DMS153 (cell line): ENCODE data around the gene MAMLD1.

Source experiments
- DNase-seq: peaks from one replicate; lab custom pipeline; 2025; lab: John Stamatoyannopoulos, UW

MAMLD1 gene

DNA sequence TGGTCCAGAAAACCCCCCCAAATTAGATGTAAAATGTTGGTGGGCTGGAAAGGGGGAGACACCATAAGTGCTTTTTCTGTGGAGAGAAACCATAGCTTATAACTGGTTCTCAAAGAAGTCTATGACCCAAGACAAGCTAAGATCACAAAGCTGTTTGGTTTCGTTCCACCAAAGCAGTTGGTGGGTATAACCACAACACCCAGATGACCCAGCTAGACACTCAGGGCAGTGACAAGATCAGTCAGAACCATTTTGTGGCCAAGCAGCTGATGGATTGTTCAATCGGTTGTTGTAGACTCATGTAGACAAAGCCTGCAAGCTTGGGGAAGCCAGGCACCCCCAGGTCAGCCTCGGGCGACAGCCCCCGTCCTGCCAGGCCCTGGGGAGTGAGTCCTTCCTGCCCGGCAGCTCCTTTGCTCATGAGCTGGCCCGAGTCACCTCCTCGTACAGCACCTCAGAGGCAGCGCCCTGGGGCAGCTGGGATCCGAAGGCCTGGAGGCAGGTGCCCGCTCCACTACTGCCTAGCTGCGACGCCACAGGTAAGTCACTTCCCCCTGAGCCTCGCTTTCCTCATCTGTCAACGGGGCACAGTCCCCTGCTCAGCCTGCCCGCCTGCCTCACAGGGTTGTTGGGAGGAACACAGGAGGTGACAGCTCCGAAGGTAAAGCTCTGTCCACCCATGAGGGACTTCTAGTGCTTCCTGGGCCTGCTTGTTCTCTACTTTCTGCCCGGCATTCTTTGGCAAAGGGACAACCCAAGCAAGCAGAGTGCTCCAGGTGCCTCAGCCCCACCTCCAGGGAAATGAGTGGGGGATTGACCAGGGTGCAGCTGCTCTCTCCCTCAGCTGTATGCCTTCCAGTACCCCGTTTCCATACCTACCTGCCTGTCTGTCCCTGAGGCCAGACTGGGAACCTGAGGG lies 140.1 kb downstream of the MAMLD1 start:
- no peak for DNase-seq

DNA sequence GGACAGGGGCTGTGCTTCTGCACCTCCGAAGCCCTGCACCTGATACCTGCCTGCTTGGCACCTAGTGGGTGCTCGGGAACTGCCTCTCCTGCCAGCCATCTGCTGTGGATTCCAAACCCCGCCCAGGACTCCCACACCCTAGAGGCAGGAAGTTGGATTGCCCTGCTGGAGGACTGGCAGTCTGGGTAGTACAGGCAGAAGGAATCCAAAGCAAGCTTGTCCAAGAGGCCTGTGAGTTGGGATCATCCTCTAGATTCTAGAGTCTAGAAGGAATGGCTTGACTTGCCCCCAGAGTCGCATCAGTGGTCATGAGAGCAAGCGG lies 140.7 kb downstream of the MAMLD1 start:
- peak; percentile 18 for DNase-seq

GRCh38 chrX:150504397-150505182 lies 141.5 kb downstream of the MAMLD1 start:
- no peak for DNase-seq

DNA sequence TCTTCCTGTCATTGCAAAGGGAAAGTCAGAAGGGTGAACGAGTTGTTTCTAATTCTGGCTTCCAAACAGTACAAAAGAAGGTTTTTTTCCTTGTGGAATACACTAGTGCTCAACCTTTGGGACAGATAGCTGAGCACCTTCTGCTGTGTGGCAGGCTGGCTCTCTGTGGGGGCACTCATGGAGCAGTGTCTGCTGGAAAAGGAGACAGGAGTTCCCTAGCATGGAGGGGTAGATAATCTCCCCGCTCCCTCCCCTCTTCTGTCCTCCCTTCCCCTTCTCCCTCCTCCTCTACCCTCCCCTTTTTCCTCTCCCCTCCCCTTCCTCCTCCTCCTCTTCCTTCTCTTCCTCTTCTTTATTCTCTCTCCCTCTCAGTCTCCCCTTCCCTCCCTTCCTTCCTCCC lies 142.9 kb downstream of the MAMLD1 start:
- no peak for DNase-seq

DNA sequence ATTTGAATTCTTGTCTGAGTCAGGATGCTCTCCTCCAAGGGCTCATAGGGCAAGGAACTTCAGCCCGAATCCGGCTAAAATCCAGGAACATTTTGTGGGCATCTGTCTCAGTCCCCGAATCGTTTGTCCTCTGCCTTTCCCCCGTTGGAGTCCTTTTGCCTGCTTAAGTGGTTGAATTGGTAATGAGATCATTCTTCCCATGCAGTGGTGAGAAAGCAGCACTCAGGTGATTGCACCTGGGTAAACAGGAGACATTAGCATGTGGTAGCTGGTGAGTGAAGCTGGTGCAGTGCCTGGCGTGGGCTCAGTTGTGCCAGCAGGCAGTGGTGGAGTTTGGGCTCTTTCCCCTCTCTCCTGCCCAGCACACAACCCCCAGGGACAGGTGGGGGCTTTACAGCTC lies 143.4 kb downstream of the MAMLD1 start:
- no peak for DNase-seq

DNA sequence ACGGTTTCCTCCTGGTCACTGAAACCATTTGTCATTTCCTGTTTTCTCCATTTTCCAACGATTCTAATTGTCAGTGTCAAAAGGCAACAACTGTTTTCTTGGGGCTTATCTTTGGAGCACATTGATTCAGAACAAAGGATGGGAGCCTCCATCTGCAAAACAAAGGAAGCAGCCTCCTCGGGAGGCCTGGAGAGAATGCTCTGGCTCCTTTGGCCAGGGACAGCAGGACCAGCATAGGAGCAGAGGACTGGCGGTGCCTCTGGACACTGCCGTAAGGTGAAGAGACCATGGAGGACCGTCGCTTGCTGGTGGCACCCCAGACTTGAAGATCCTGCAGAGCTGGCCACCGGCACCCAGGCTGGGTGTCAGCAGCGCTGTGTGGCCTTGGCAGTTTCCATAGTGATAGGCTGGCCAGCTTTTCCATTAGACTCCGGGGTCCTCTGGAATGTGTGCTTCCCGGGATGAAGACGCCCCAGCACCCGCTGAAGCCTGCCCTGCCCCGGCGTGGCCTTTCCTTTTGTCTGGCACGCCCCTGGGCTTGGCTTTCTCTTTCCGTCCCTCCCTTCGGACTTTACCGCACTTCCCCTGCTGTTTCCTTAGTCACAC lies 144.2 kb downstream of the MAMLD1 start:
- DNase-seq, result no peak

DNA sequence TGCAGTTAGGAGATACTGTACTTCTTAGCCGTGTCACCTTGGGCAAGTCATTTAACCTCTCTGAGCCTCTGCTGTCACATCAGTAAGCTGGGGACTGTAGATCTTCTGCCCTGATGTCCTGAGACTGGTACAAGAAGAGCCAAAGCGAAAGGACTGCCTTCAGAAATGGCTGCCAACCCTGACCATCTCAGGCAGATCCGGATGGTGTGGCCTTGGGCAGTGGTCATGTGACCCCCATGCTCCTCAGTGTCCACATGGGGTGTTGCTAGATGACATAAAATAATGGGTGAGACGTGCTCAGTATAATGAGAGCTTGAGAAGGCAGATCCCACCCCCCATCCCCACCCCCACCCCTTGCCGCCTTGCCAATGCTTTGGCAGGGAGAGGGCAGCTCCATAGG lies 144.9 kb downstream of the MAMLD1 start:
- DNase-seq, result no peak

GRCh38 chrX:150508451-150509367 lies 145.6 kb downstream of the MAMLD1 start:
- no peak for DNase-seq

DNA sequence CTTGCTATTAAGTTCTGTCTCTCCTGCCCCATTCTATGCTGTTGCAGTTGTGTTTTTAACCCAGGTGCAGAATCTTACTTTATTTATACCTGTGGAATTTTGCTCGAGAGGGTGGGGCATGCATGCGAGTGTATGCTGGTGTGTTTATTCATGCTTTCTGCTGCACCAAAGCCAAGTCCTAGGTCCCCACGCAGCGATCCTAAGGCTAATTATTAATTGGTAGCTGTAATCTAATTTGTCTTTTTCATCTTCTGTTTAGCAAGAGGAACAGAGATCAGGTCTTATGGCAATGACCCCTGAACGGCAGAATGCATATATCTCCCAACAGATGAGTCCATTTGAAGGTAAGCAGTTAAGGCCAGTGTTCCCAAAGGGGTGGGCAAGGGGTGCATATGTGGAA lies 146.6 kb downstream of the MAMLD1 start:
- no peak for DNase-seq

DNA sequence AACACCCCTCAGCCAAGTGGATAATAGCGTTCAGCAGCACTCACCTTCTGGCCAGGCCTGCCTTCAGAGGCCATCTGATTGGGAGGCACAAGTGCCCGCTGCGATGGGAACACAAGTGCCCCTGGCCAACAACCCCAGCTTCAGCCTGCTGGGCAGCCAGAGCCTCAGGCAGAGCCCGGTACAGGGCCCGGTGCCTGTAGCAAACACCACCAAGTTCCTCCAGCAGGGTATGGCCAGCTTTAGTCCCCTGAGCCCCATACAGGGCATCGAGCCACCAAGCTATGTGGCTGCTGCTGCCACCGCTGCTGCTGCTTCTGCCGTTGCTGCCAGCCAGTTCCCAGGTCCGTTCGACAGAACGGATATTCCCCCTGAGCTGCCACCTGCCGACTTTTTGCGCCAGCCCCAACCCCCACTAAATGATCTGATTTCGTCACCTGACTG lies 149.4 kb downstream of the MAMLD1 start:
- DNase-seq, result peak; percentile 44

- no peak for DNase-seq
Observed at GRCh38 chrX:150513544-150513943, 150.4 kb downstream of the MAMLD1 start.

- no peak for DNase-seq
Observed at GRCh38 chrX:150514462-150514861, 151.3 kb downstream of the MAMLD1 start.

GRCh38 chrX:150515801-150516200 lies 152.7 kb downstream of the MAMLD1 start:
- DNase-seq, result no peak

- no peak for DNase-seq
Observed at GRCh38 chrX:150517303-150517910, 154.3 kb downstream of the MAMLD1 start.

GRCh38 chrX:150522494-150522893 lies 159.4 kb downstream of the MAMLD1 start:
- no peak for DNase-seq

DNA sequence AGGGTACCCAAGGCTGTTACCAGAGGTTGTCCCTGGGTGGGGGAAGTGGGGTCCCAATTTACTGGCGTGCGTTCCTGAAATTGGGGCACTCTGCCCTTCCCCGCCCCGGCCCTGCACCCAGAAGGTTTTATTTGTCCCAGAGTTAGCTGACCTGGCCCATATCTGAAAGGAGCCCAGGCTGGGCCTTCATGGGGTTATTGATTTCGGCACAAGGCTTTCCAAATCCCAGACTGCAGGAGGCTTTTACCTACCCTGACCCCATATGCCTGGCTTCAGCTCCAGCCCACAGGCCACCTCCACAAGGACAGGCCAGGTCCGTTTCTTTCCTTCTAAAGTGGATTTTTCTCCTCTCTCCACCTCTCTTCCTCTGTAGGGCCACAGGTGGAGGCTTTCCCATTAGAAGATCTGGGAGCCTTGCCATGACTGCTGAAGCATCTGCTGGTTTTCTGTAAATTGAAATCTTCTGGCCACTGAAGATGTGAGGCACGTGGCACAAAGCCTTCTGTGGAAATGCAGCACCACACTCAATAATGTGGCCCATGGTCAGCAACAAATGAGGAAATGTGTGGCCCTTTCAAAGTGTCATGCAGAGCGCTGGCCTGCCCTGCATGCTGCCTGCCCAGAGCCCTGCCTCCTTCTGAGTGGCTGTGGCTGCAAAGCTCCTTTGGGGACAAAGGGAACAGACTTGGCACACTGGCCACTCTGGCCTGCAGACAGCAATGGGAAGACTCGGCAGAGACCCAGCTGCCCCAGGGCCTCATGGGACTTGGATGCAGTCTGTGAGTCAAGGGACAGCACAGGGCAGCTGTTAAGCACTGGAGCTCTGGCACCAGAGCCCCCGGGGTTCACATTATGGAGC lies 162.2 kb downstream of the MAMLD1 start:
- DNase-seq, result no peak

DNA sequence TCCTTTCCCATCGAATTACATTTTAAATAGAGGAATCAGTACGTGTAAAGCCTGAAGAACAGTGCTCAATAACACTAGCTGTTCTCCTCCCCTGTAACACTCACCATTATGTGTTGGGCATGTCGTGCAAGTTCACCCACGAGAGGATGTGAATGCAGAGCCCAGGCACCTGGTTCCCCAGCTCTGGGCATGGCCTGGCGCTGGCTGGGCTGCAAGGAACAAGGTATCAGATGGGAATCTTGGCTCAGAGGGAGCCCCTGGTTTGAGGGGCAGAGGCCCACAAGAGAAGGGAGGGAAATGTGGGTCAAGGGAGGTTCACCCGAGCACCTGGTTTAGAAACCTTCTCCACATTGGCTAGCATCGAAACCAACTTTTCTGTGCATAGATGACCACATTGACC lies 163.6 kb downstream of the MAMLD1 start:
- DNase-seq, result no peak

DNA sequence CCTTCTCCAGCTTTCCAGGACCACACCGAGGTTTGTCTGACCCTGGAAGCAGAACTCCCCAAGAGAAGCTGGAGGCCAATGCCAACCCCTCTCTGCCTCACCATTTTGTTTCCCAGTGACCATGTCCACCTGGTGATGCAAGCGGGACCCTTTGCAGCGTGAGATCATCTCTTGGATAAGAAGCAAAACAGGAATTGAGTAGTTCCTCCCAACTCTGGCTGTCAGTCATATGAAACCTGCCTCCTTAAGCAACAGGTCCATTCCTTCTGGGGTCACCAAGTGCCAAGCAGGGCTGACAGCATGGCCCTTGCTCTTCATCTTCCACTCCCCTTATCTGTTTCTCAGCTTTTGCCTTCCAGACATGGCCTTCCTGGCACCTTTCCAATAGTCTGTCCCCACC lies 164.0 kb downstream of the MAMLD1 start:
- DNase-seq, result no peak

- DNase-seq, result no peak
Observed at GRCh38 chrX:150529587-150529986, 166.5 kb downstream of the MAMLD1 start.

DNA sequence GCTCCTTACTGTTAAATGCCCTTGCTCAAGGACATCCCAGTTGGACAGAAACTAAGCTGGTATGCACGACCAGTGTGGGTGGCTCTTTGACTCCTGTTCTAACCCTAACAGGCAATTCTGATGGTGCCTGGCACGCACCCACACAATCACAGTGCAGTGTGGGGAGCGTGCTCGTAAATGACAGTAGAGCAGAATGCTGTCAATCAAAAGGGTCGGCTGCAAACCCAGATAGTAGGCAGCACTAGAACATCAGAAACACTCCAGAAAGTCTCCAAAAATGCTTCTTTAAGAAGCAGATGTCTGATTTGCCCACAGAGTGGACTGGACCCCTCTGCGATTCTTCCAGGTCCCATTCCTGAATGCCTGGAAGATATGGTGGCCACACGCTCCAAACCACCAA lies 167.7 kb downstream of the MAMLD1 start:
- DNase-seq, result no peak
